Epithelial cell of esophagus (primary cell): Measurements from ENCODE around the gene RIN1.
A peak's percentile ranks its signal among the peaks of the same experiment; 100 is the strongest.

Experiments
- DNase-seq: peaks from one replicate; pipeline ENCODE4 v3.0.0; 2010; ENCODE audit warnings: low read depth
- H3K4me3 ChIP-seq: 2 replicates; pipeline ENCODE4 v1.5.1; 2011; ENCODE audit warnings: mild to moderate bottlenecking, low read length, control low read depth
- CTCF ChIP-seq: IDR thresholded peaks from 2 replicates; pipeline ENCODE4 v1.5.1; 2011; ENCODE audit warnings: low read depth, mild to moderate bottlenecking, low read length, control low read depth, inconsistent platforms; ENCODE audit not compliant: insufficient read depth; ENCODE audit errors: missing control alignments

Gene RIN1

GRCh38 chr11:66289548-66290329, 46.5 kb downstream of the RIN1 start:
- no peak for DNase-seq
- TF ChIP-seq CTCF, result no peak
- H3K4me3 ChIP-seq, result peak overlapping the region; percentile 69

- H3K4me3 ChIP-seq, result peak within 1 kb of the TSS; percentile 79
- no peak for TF ChIP-seq CTCF
- peak; percentile 100 for DNase-seq
Measured at GRCh38 chr11:66288671-66289547, 47.3 kb downstream of the RIN1 start, which contains the start of gene YIF1A. Gene YIF1A (minus strand): TSS chr11:66289143. CDS start chr11:66288985, 158 bp downstream.

- no peak for DNase-seq
- peak overlapping the region; percentile 79 for H3K4me3 ChIP-seq
- no peak for TF ChIP-seq CTCF
Measured at GRCh38 chr11:66287889-66288670, 48.2 kb downstream of the RIN1 start.

- no peak for TF ChIP-seq CTCF
- DNase-seq, result no peak
- H3K4me3 ChIP-seq, result no peak overlapping the region
Measured at GRCh38 chr11:66287211-66287888, 48.9 kb downstream of the RIN1 start.

- TF ChIP-seq CTCF, result no peak
- H3K4me3 ChIP-seq, result no peak overlapping the region
- no peak for DNase-seq
Measured at GRCh38 chr11:66286699-66287098, 49.5 kb downstream of the RIN1 start.
